Stomach (tissue), 4 donors: ENCODE measurements around the gene FAM20C.

Experiments
- CTCF ChIP-seq, 7 experiments: fragments of 450-650 bp in 4 of 7; fragments of 200-600 bp in 3 of 7; sonication (generic) in 3 of 7; IDR thresholded peaks; one replicate each; pipeline ENCODE4 v1.5.1; 2016 to 2019; ENCODE audit warnings: antibody characterized with exemption in 7 of 7, control low read depth in 2 of 7, mild to moderate bottlenecking in 1 of 7
- EP300 ChIP-seq: sonication (generic); formaldehyde crosslinking; IDR thresholded peaks from one replicate; pipeline ENCODE4 v1.6.1; 2017; ENCODE audit warnings: antibody characterized with exemption
- POLR2A ChIP-seq, 4 donors: fragments of 450-650 bp; IDR thresholded peaks; one replicate each; pipeline ENCODE4 v1.6.1; 2016; ENCODE audit warnings: antibody characterized with exemption in 4 of 4, control low read depth in 2 of 4, mild to moderate bottlenecking in 1 of 4, moderate library complexity in 1 of 4
- POLR2AphosphoS5 ChIP-seq, 3 donors: sonication (generic); formaldehyde crosslinking; IDR thresholded peaks; one replicate each; pipeline ENCODE4 v1.6.1; 2016; ENCODE audit warnings: antibody characterized with exemption in 3 of 3

GRCh38 chr7:280461-280860 lies 88.1 kb downstream of the FAM20C start:
- TF ChIP-seq CTCF (IDR thresholded peaks at IDR 0.05), result no peak
- TF ChIP-seq POLR2AphosphoS5 (IDR thresholded peaks at IDR 0.05), result no peak
- no peak for TF ChIP-seq POLR2A (IDR thresholded peaks at IDR 0.05)
- no peak for TF ChIP-seq EP300
